DMS153 treated with DMSO at 0.1 percent for 48 hours (cell line): ENCODE measurements around the gene ARID1B.

Experiments
- DNase-seq: peaks from one replicate; lab custom pipeline; 2025; ENCODE audit not compliant: unreplicated experiment; lab: John Stamatoyannopoulos, UW

Gene ARID1B

GRCh38 chr6:157117431-157118095, 340.4 kb downstream of the ARID1B start:
- DNase-seq = no peak

GRCh38 chr6:157119502-157120027, 342.4 kb downstream of the ARID1B start:
- no peak for DNase-seq

GRCh38 chr6:157120534-157121232, 343.5 kb downstream of the ARID1B start:
- no peak for DNase-seq

GRCh38 chr6:157121897-157122296, 344.7 kb downstream of the ARID1B start:
- no peak for DNase-seq

GRCh38 chr6:157123234-157123633, 346.1 kb downstream of the ARID1B start:
- no peak for DNase-seq

- DNase-seq = no peak
These were observed 347.5 kb downstream of the ARID1B start for GRCh38 chr6:157124485-157125254.

- no peak for DNase-seq
These were observed 348.4 kb downstream of the ARID1B start for GRCh38 chr6:157125531-157125930.

GRCh38 chr6:157126183-157127098, 349.3 kb downstream of the ARID1B start:
- DNase-seq = no peak

- no peak for DNase-seq
These were observed 351.1 kb downstream of the ARID1B start for GRCh38 chr6:157128235-157128775.

GRCh38 chr6:157131250-157131649, 354.1 kb downstream of the ARID1B start:
- DNase-seq = no peak

GRCh38 chr6:157133856-157134255, 356.7 kb downstream of the ARID1B start:
- DNase-seq = no peak

GRCh38 chr6:157134402-157135047, 357.3 kb downstream of the ARID1B start:
- no peak for DNase-seq

- DNase-seq = no peak
These were observed 358.5 kb downstream of the ARID1B start for GRCh38 chr6:157135691-157136090.

- DNase-seq = no peak
These were observed 360.3 kb downstream of the ARID1B start for GRCh38 chr6:157137501-157137900.

- DNase-seq = no peak
These were observed 362.0 kb downstream of the ARID1B start for GRCh38 chr6:157139054-157139708.

- no peak for DNase-seq
These were observed 366.2 kb downstream of the ARID1B start for GRCh38 chr6:157143171-157143889.

- DNase-seq = no peak
These were observed 367.0 kb downstream of the ARID1B start for GRCh38 chr6:157143890-157144798.
